ENCODE data around the gene PADI3.

DNA sequence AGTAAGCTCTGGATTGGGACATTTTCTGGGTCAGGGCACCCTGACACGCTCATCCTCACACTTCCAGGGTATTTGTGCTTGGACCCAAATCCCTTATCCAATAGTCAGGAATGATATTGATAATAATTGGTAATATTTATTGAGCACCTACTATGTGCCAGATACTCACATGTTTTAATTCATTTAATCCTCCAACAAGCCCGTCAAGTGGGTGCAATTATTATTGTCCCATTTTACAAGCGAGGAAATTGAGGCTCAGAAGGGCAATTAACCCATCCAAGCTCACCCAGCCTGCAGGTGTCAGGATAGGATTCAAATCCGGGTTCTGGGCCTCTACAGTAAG lies 11.4 kb upstream of the PADI3 start:
- TF ChIP-seq POLR2AphosphoS5 (IDR thresholded peaks at IDR 0.05; ENCODE audit: borderline replicate concordance, low read depth, low read length) = no peak
- TF ChIP-seq EZH2 (IDR thresholded peaks at IDR 0.05) = no peak
